DOHH2 (cell line): ENCODE measurements around the gene BTG1.

Experiments
- H3F3A ChIP-seq: fragments of 200-600 bp; sonication (generic), shearing (Covaris generic); 2 replicates; pipeline ENCODE4 v1.6.0; 2016; ENCODE audit warnings: antibody characterized with exemption, mild to moderate bottlenecking; ENCODE audit not compliant: control insufficient read depth, insufficient read depth
- H3K27ac ChIP-seq: fragments of 200-600 bp; sonication (generic); 2 replicates; pipeline ENCODE4 v1.5.1; 2014; ENCODE audit warnings: low read depth, mild to moderate bottlenecking, low read length, moderate library complexity
- H3K27me3 ChIP-seq: fragments of 200-600 bp; sonication (generic); 2 replicates; pipeline ENCODE4 v1.6.1; 2014; ENCODE audit warnings: mild to moderate bottlenecking, low read length, mixed read lengths; ENCODE audit not compliant: control insufficient read depth
- H3K36me3 ChIP-seq: fragments of 200-600 bp; sonication (generic); 2 replicates; pipeline ENCODE4 v1.6.1; 2014; ENCODE audit warnings: mild to moderate bottlenecking, low read length, moderate library complexity, mixed read lengths; ENCODE audit not compliant: control insufficient read depth
- H3K4me1 ChIP-seq: fragments of 200-600 bp; sonication (generic); 2 replicates; pipeline ENCODE4 v1.6.1; 2014; ENCODE audit warnings: mild to moderate bottlenecking, low read length, mixed read lengths; ENCODE audit not compliant: control insufficient read depth
- H3K4me2 ChIP-seq: fragments of 200-600 bp; sonication (generic); 2 replicates; pipeline ENCODE4 v1.6.0; 2014; ENCODE audit warnings: mild to moderate bottlenecking, low read length, moderate library complexity
- H3K4me3 ChIP-seq: fragments of 200-600 bp; sonication (generic); 2 replicates; pipeline ENCODE4 v1.5.1; 2014; ENCODE audit warnings: mild to moderate bottlenecking, low read length, mixed read lengths
- H3K79me2 ChIP-seq: fragments of 200-600 bp; sonication (generic); 2 replicates; pipeline ENCODE4 v1.6.1; 2014; ENCODE audit warnings: mild to moderate bottlenecking, low read length, mixed read lengths; ENCODE audit not compliant: control insufficient read depth
- H3K9me2 ChIP-seq: fragments of 200-600 bp; sonication (generic); replicated peaks from 2 replicates; pipeline ENCODE4 v1.6.1; 2014; ENCODE audit warnings: mild to moderate bottlenecking, low read length, mixed read lengths; ENCODE audit not compliant: control insufficient read depth
- H3K9me3 ChIP-seq: fragments of 200-600 bp; sonication (generic); 2 replicates; pipeline ENCODE4 v1.6.1; 2014; ENCODE audit warnings: antibody characterized with exemption, low read length, mixed read lengths; ENCODE audit not compliant: control insufficient read depth, insufficient read depth
- H4K20me1 ChIP-seq: fragments of 200-600 bp; sonication (generic); 2 replicates; pipeline ENCODE4 v1.6.0; 2014; ENCODE audit warnings: low read depth, mild to moderate bottlenecking, antibody characterized with exemption, low read length, moderate library complexity; ENCODE audit not compliant: control insufficient read depth, insufficient read depth
- EZH2phosphoT487 ChIP-seq: fragments of 200-600 bp; sonication (generic); IDR thresholded peaks from 2 replicates; pipeline ENCODE4 v1.6.1; 2017; ENCODE audit warnings: borderline replicate concordance, mild to moderate bottlenecking, antibody characterized with exemption, low read length, moderate library complexity, mixed read lengths
- TF ChIP-seq, protein P1 (sequence below): fragments of 200-600 bp; sonication (generic); IDR thresholded peaks from one replicate; pipeline ENCODE4 v1.5.1; 2014; ENCODE audit warnings: antibody characterized with exemption, mild to moderate bottlenecking, low read depth, low read length; ENCODE audit not compliant: poor library complexity, severe bottlenecking

The BTG1 gene

GRCh38 chr12:92155733-92156132 is 10.1 kb upstream of the BTG1 start:
- Histone ChIP-seq H3K36me3 (no peaks in the 10 kb centered on the region), H3K4me2 (peak overlapping the region; percentile 98), H3K27me3 (no peaks in the 10 kb centered on the region), H3K27ac (peak overlapping the region; percentile 100), H4K20me1 (no peaks in the 10 kb centered on the region), H3K79me2 (peaks cover 22% of the 10 kb centered on the region), H3K9me2 (no peaks in the 10 kb centered on the region), H3K9me3 (no peaks in the 10 kb centered on the region), H3K4me1 (peaks cover 61% of the 10 kb centered on the region), H3K4me3 (peak overlapping the region; percentile 77), H3F3A (peaks cover 33% of the 10 kb centered on the region)
- TF ChIP-seq, protein P1, sequence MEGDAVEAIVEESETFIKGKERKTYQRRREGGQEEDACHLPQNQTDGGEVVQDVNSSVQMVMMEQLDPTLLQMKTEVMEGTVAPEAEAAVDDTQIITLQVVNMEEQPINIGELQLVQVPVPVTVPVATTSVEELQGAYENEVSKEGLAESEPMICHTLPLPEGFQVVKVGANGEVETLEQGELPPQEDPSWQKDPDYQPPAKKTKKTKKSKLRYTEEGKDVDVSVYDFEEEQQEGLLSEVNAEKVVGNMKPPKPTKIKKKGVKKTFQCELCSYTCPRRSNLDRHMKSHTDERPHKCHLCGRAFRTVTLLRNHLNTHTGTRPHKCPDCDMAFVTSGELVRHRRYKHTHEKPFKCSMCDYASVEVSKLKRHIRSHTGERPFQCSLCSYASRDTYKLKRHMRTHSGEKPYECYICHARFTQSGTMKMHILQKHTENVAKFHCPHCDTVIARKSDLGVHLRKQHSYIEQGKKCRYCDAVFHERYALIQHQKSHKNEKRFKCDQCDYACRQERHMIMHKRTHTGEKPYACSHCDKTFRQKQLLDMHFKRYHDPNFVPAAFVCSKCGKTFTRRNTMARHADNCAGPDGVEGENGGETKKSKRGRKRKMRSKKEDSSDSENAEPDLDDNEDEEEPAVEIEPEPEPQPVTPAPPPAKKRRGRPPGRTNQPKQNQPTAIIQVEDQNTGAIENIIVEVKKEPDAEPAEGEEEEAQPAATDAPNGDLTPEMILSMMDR, result no peak

DNA sequence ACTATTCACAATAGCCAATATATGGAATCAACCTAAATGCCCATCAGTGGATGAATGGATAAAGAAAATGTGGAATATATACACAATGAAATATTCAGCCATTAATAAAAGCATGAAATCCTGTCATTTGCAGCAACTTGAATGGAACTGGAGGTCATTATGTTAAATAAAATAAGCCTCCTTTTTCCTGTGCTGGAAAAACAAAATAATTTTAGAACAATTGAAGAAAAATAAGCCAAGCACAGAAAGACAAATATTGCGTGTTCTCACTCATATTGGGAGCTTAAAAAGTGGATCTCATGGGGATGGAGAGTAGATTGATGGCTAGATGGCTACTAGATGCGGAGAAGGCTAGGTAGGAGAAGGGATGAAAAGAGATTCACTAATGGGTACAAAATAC is 6.3 kb upstream of the BTG1 start:
- TF ChIP-seq, protein P1, result no peak
- no peak for TF ChIP-seq EZH2phosphoT487
- H3K4me2 ChIP-seq, result no peak overlapping the region
- no peak overlapping the region for H3K27ac ChIP-seq
- H3K4me1 ChIP-seq, result peaks cover 51% of the 10 kb centered on the region
- H4K20me1 ChIP-seq, result no peaks in the 10 kb centered on the region
- H3K9me3 ChIP-seq, result no peaks in the 10 kb centered on the region
- no peak overlapping the region for H3K4me3 ChIP-seq
- H3K36me3 ChIP-seq, result peaks cover 26% of the 10 kb centered on the region
- no peaks in the 10 kb centered on the region for H3K9me2 ChIP-seq
- peaks cover 2% of the 10 kb centered on the region; the same call in 1 of the 2 replicates for H3F3A ChIP-seq
- H3K79me2 ChIP-seq, result peaks cover 49% of the 10 kb centered on the region
- no peaks in the 10 kb centered on the region for H3K27me3 ChIP-seq

GRCh38 chr12:92149563-92149962 is 3.9 kb upstream of the BTG1 start:
- TF ChIP-seq, protein P1, result no peak
- no peak for TF ChIP-seq EZH2phosphoT487
- Histone ChIP-seq H4K20me1 (peaks cover 4% of the 10 kb centered on the region), H3K27ac (no peak overlapping the region), H3K36me3 (peaks cover 42% of the 10 kb centered on the region), H3F3A (peaks cover 2% of the 10 kb centered on the region; the same call in 1 of the 2 replicates), H3K9me3 (no peaks in the 10 kb centered on the region), H3K4me1 (peaks cover 30% of the 10 kb centered on the region), H3K4me2 (peak overlapping the region; percentile 79), H3K79me2 (peaks cover 52% of the 10 kb centered on the region), H3K9me2 (no peaks in the 10 kb centered on the region), H3K4me3 (no peak overlapping the region; the same call in 1 of the 2 replicates), H3K27me3 (no peaks in the 10 kb centered on the region)

DNA sequence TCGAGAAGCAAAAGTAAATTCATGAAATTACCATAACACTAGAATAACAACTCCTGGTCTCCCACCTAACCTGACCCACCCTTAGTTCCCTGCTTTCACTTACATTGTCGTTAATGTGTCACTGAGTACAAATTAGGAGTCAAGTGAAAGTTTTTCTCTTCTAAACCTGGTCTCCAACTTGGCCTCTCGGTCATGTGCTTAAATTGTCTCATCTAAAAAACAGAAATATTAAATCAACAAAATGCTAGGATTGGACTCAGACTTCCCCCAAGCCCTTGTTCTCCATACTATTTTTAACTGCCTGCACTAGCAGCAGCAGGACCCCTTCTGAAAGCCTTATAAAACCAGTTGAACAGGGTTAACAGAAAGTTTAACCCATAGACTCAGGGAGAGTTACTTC is 1.8 kb upstream of the BTG1 start:
- peaks cover 62% of the 10 kb centered on the region for H3K36me3 ChIP-seq
- peak overlapping the region; percentile 96 for H3K4me3 ChIP-seq
- H3K27ac ChIP-seq, result peak overlapping the region; percentile 73
- no peaks in the 10 kb centered on the region for H3K9me3 ChIP-seq
- peaks cover 31% of the 10 kb centered on the region for H3K4me1 ChIP-seq
- H3K4me2 ChIP-seq, result peak overlapping the region; percentile 79
- peaks cover 24% of the 10 kb centered on the region for H4K20me1 ChIP-seq
- peaks cover 13% of the 10 kb centered on the region for H3F3A ChIP-seq
- H3K79me2 ChIP-seq, result peaks cover 72% of the 10 kb centered on the region
- no peaks in the 10 kb centered on the region for H3K27me3 ChIP-seq
- no peaks in the 10 kb centered on the region for H3K9me2 ChIP-seq
- TF ChIP-seq, protein P1, result no peak
- no peak for TF ChIP-seq EZH2phosphoT487
